RPMI8226 (cell line): ENCODE measurements around the gene PLPP7.
"Not testable (repeated sequence)": the region's sequence is repeated elsewhere in the genome, so short reads cannot be mapped to it uniquely, and the experiment has no call there.

Experiments used
- DNase-seq: peaks from one replicate; pipeline ENCODE4 v3.0.0-alpha.2; 2015

The PLPP7 gene

DNA sequence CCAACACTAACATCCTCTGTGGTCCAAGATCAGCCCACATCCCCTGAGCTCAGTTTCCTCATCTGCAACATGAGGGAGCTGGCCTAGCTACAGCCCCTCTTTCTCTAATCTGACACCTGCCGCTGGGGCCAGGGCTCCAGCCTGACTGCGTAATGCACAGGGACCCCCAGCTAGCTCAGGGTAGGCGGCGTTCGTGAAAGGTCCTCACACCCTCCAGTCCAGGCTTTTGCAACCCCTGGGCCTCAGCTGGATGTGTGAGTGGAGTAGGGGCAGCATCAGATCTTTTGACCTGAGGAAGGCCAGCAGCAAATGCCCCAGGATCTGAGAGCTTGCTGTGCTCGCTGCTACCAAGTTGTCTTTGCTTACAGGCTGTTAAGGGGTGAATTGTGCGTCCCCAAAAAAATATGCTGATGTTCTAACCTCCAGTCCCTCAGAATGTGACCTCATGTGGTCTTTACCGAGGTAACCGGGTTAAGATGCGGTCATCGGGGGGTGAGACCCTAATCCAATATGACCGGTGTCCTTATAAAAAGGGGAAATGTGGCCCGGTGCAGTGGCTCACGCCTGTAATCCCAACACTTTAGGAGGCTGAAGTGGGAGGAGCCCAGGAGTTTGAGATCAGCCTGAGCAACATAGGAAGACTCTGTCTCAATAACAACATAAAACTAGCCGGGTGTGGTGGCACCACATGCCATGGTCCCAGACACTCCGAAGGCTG, 47.8 kb downstream of the PLPP7 start:
- no peak for DNase-seq

GRCh38 chr9:131339212-131339611, 49.7 kb downstream of the PLPP7 start:
- not testable (repeated sequence) for DNase-seq

DNA sequence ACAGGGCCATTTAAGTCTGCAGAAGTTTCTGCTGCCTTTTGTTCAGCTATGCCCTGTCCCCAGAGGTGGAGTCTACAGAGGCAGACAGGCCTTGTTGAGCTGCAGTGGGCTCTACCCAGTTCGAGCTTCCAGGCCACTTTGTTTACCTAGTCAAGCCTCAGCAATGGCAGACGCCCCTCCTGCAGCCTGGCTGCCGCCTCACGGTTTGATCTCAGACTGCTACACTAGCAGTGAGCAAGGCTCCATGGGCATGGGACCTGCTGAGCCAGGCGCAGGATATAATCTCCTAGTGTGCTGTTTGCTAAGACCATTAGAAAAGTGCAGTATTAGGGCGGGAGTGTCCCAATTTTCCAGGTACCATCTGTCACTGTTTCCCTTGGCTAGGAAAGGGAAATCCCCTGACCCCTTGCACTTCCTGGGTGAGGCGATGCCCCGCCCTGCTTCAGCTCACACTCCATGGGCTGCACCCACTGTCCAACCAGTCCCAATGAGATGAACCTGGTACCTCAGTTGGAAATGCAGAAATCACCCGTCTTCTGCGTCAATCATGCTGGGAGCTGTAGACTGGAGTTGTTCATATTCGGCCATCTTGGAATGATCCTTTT, 55.5 kb downstream of the PLPP7 start:
- not testable (repeated sequence) for DNase-seq

- DNase-seq = no peak
These were observed 57.0 kb downstream of the PLPP7 start for GRCh38 chr9:131346559-131346958.

GRCh38 chr9:131347376-131348020, 58.0 kb downstream of the PLPP7 start:
- peak; percentile 26 for DNase-seq

DNA sequence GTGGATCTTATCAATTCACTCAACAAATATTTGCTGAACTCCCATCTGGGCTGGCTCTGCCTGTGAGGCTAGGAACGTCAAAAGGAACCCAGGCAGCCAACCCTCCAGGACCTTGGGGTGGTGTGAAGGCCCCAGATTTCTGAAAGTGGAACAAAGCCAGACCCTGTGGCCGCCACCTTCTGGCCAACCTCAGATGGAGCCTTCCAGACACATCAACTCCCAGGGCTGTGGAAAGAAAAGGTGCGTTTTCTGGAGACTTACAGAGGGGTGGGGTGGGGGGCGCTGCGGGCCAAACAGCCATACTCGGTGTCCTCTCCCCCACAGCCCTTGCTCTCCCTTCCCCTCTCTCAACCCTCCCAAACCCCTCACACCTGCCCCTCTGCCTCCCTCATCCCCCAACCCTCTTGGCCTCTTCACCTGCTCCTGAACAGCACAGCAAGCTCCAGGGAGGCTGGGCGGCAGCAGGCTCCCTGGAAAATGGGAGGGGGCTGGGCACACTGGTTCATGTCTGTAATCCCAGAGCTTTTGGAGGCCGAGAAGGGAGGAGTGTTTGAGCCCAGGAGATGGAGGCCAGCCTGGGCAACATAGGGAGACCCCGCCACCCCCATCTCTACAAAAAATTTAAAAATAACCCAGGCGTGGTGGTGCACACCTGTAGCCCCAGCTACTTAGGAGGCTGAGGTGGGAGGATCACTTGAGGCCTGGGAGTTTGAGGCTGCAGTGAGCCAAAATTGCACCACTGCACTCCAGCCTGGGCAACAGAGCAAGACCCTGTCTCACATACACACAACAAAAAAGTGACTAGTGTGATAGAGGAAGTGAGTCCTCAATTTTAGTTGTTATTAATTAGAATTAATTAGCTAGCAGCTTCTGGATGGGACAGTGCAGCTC, 59.4 kb downstream of the PLPP7 start:
- peak; percentile 73 for DNase-seq

DNA sequence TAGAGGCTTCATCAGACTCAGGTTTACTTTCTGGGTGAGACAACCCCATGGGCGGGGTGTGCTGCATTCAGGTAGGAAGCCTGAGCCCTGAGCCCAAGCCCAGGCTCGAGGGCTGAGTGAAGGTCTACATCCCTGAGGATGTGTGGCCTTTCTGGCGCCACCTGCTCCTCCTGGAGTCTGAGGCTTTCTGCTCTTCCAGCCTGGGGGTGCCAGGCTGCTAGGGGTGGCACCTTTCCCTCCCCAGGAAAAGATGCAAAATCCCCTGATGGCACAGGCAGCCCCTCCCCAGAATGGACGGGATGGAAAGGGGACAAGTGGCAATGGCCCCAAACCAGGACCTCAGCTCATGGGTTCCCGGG, 60.0 kb downstream of the PLPP7 start:
- no peak for DNase-seq

- peak; percentile 87 for DNase-seq
These were observed 60.5 kb downstream of the PLPP7 start for GRCh38 chr9:131349881-131350563.

- peak; percentile 84 for DNase-seq
These were observed 67.0 kb downstream of the PLPP7 start for GRCh38 chr9:131356479-131356878.

DNA sequence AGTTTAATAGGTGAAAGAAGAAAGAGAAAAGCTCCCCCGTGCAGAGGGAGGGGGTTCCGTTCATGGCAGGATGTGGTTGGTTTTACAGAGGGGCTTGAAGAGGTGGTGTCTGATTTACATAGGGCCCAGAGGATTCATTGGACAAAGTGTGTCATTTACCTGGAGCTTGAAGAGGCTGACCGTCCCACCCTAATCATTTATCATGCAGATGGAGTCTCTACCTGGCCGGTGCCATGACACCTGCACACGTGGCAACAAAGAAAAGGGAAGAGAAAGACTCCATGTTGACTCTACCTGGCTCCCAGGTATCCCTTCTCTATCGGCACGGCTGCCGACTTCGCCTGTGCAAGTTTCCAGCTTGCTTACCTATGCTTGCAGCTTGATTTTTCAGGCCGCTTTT, 69.0 kb downstream of the PLPP7 start:
- no peak for DNase-seq
